ENCODE measurements around the gene MGAT3. TPM values are rescaled to one million over a fixed set of nuclear protein-coding genes. Genes with fewer than 3 reads are reported as not detected.

Gene MGAT3
- total RNA-seq, 6 donors from 2014 or later = 5.2 to 45.0 (median 26.0) TPM

DNA sequence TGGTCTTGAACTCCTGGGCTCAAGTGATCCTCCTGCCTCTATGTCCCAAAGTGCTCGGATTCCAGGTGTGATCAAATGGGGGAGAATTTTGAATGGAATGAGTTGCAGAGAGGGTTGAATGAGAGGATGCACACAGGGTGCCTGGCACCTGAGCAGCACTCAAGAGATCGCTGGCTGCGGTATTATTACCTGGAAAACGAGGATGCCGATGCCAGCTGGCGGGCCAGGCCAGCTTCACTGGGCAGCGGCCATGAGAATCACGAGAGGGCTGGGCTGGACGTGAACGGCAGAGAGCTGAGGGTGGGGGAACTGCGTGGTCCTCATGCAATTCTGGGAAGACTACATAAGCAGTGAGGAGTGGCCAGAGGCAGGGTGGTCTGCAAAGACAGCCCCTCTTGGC is 2.9 kb downstream of the MGAT3 start:
- Histone ChIP-seq H3K9me3 (no peaks in the 10 kb centered on the region), H3K27me3 (peaks cover 0 to 22% (median 10%) of the 10 kb centered on the region in 4 donors), H3K36me3 (no peaks in the 10 kb centered on the region), H3K4me3 (no peak overlapping the region), H3K4me1 (peaks cover 18 to 48% (median 22%) of the 10 kb centered on the region in 4 donors), H3K27ac (no peak overlapping the region)
- no peak for TF ChIP-seq POLR2A (IDR thresholded peaks at IDR 0.05)
- no peak for TF ChIP-seq POLR2AphosphoS5 (IDR thresholded peaks at IDR 0.05)
- TF ChIP-seq, protein P1, sequence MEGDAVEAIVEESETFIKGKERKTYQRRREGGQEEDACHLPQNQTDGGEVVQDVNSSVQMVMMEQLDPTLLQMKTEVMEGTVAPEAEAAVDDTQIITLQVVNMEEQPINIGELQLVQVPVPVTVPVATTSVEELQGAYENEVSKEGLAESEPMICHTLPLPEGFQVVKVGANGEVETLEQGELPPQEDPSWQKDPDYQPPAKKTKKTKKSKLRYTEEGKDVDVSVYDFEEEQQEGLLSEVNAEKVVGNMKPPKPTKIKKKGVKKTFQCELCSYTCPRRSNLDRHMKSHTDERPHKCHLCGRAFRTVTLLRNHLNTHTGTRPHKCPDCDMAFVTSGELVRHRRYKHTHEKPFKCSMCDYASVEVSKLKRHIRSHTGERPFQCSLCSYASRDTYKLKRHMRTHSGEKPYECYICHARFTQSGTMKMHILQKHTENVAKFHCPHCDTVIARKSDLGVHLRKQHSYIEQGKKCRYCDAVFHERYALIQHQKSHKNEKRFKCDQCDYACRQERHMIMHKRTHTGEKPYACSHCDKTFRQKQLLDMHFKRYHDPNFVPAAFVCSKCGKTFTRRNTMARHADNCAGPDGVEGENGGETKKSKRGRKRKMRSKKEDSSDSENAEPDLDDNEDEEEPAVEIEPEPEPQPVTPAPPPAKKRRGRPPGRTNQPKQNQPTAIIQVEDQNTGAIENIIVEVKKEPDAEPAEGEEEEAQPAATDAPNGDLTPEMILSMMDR (IDR thresholded peaks at IDR 0.05) = no peak
- TF ChIP-seq EP300 (IDR thresholded peaks at IDR 0.05) = no peak
- ATAC-seq (ENCODE audit: low FRiP score in 2 of 2) (no peak), DNase-seq (no peak)
- WGBS, 2 donors = 77 to 81% methylated on average over 11 of the region's 11 CpGs

DNA sequence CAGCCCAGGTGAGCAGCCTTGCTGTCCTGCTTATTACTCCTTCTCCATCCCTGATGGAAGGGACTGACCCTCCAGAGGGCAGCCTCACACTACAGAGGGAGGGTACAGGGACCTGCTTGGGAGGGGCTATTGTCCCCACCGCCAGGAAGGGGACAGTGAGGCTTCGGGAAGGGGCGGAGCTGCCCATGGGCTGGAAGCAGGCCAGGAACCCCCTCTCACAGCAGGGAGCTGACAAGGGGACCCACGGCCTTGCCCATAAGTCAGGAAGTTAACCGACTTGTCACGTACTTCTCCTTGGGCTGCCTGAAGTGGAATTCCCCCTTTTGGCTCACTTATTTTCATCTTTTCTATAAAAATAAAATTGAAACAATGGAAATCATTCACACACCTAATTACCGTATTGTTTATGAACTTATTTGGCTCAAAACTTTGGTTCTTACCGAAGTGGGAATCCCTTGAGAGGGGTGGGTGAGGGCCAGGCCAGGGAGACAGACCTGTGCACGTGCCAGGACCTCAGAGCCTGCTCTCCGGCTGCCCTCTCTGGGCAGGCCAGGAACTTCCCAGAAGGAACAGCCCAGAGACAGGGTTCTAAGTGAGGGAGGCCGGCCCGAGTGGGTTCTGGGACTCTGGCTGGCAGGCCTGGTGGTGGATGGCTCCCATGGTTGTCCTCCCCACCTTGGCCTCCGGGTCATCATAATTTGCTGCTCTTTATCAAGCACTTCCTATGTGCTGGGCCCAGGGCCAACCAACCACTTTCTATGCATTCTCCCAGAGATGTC is 5.8 kb downstream of the MGAT3 start:
- ATAC-seq (ENCODE audit: low FRiP score in 2 of 2) = no peak
- Histone ChIP-seq H3K4me3 (no peak overlapping the region), H3K27ac (peak overlapping the region; percentile 69 to 87 (median 81)), H3K4me1 (peaks cover 26 to 48% (median 29%) of the 10 kb centered on the region in 4 donors), H3K9me3 (no peaks in the 10 kb centered on the region), H3K27me3 (peaks cover 0 to 11% (median 4%) of the 10 kb centered on the region in 4 donors), H3K36me3 (no peaks in the 10 kb centered on the region)
- peak in 1 of 2 donors; percentile 46 for DNase-seq
- TF ChIP-seq EP300 (IDR thresholded peaks at IDR 0.05) = peak in 1 of 4 donors; percentile 49
- no peak for TF ChIP-seq POLR2A (IDR thresholded peaks at IDR 0.05)
- TF ChIP-seq POLR2AphosphoS5 (IDR thresholded peaks at IDR 0.05) = peak in 1 of 2 donors; percentile 61
- TF ChIP-seq, protein P1 (IDR thresholded peaks at IDR 0.05) = peak in 5 of 6 experiments; percentile 4 to 53 (median 21)
- 42 to 45% methylated on average over 11 to 13 of the region's 13 CpGs for WGBS, 2 donors

DNA sequence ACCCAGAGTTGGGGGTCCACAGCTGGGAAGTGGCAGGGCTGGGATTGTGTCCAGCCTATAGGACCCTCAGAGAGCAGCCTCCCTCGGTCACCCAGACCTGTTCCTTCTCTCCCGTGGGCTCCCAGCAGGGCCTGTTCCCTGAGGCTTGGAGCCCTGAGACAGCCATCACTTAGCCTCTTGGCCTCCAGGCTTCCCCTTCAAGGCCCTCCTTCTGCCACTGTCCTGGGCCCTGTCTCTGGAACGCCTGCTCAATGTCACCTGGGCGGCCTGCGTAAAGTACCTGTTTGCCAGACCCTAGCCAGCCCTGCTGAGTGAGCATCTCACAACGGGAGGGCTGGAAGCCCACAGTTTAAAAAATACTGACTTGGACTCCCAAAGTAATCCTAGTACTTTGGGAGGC is 6.5 kb downstream of the MGAT3 start:
- no peak for DNase-seq
- ATAC-seq (ENCODE audit: low FRiP score in 2 of 2) = no peak
- WGBS, 2 donors = 85 to 100% methylated on average over 3 to 6 of the region's 6 CpGs

DNA sequence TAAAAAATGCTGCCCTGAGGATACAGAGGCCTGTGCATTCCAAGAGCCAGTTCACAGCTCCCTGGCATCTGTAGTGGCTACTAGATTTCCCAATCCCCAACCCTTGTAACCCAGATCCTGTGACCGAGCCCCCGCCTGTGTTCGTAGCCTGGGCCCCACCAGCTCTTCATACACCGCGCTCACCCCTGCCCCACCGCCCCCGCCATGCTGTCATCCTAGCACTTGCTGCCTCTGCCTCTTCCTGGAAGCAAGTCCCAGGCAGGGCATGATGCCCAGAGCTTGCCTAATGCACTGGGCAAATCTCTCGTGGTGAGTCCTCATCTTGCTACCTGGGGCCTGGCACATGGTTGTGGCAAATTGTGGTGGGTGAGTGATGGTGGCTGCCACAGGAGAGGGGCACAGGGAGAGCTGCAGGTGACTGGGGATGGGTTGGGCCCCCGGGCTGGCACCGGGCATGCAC is 7.1 kb downstream of the MGAT3 start:
- TF ChIP-seq EP300 (IDR thresholded peaks at IDR 0.05) = peak in 2 of 4 donors; percentile 26 to 46
- TF ChIP-seq POLR2AphosphoS5 (IDR thresholded peaks at IDR 0.05) = peak in 1 of 2 donors; percentile 46
- TF ChIP-seq POLR2A (IDR thresholded peaks at IDR 0.05) = no peak
- Histone ChIP-seq H3K27me3 (no peaks in the 10 kb centered on the region), H3K4me1 (peaks cover 27 to 47% (median 29%) of the 10 kb centered on the region in 4 donors), H3K27ac (peak overlapping the region; percentile 69 to 87 (median 81)), H3K4me3 (no peak overlapping the region), H3K36me3 (no peaks in the 10 kb centered on the region), H3K9me3 (no peaks in the 10 kb centered on the region)
- ATAC-seq (ENCODE audit: low FRiP score in 2 of 2) (peak; percentile 63 to 81), DNase-seq (peak; percentile 87 to 89)
- 56 to 67% methylated on average over 10 of the region's 10 CpGs for whole genome bisulfite sequencing, 2 donors

More for the DNA sequence above, 6.5 kb downstream of the MGAT3 start:
- no peaks in the 10 kb centered on the region for H3K36me3 ChIP-seq
- peak overlapping the region; percentile 69 to 87 (median 81) for H3K27ac ChIP-seq
- H3K27me3 ChIP-seq = peaks cover 0 to 5% (median under 1%) of the 10 kb centered on the region in 4 donors
- H3K4me3 ChIP-seq = no peak overlapping the region
- no peaks in the 10 kb centered on the region for H3K9me3 ChIP-seq
- TF ChIP-seq EP300 (IDR thresholded peaks at IDR 0.05) (no peak), POLR2A (IDR thresholded peaks at IDR 0.05) (no peak), POLR2AphosphoS5 (IDR thresholded peaks at IDR 0.05) (no peak)
- TF ChIP-seq, protein P1 (IDR thresholded peaks at IDR 0.05) = no peak
- peaks cover 27 to 48% (median 29%) of the 10 kb centered on the region in 4 donors for H3K4me1 ChIP-seq

DNA sequence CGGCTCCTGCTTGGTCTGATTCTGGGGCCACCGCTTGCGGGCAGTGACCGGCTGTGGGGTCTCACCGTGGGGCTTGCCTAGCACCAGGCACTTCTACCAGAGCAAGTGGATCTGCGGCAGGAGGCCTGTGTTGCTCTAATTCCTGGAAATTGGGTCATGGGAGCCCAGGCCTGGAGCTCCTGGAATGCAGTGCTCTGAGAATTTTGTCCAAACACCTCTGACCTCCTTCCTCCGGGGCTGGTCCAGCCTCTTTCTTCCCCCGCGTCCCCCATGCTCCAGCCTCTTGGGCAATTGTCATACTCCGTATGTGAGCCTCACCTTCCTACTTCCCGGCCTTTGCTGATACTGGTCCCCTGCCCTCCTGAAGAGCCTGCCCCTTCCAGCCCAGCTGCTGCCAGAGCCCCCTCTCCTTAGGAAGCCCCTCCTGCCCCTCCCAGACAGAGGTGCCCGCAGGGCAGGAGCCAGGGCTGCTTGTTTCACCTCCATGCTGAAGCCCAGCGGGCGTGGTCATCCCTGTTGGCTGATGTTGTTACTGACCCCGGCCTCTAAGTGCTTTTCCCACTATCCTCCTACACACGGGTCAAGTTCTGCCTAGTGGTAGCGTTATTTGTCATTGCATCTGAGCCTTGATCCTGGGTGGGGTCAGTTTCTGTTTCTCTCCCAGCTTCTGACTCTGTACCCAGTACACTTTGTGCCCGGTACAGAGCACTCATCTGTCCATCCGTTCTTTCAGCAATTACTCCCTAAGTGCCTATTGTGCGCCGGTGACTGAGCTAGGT is 9.6 kb downstream of the MGAT3 start:
- Histone ChIP-seq H3K27ac (peak overlapping the region; percentile 46 to 87 (median 61)), H3K27me3 (no peaks in the 10 kb centered on the region), H3K4me3 (no peak overlapping the region), H3K36me3 (no peaks in the 10 kb centered on the region), H3K4me1 (peaks cover 47 to 71% (median 52%) of the 10 kb centered on the region in 4 donors), H3K9me3 (no peaks in the 10 kb centered on the region)
- WGBS, 2 donors = 73% methylated on average over 21 of the region's 21 CpGs
- DNase-seq (no peak), ATAC-seq (ENCODE audit: low FRiP score in 2 of 2) (peak in 1 of 2 donors; percentile 28)
- TF ChIP-seq, protein P1 (IDR thresholded peaks at IDR 0.05) = no peak
- TF ChIP-seq POLR2A (IDR thresholded peaks at IDR 0.05) (no peak), EP300 (IDR thresholded peaks at IDR 0.05) (peak in 2 of 4 donors; percentile 44 to 46), POLR2AphosphoS5 (IDR thresholded peaks at IDR 0.05) (peak in 1 of 2 donors; percentile 6)

Measured in upper lobe of left lung (tissue), 6 donors.